ENCODE results near the gene RARG. TPM values are rescaled to one million over a fixed set of nuclear protein-coding genes. Genes with fewer than 3 reads are reported as not detected.
A peak's percentile ranks its signal among the peaks of the same experiment; 100 is the strongest.

The RARG gene
- total RNA-seq, 1 donor from 2014 or later, result 5.2 TPM

- Mint-ChIP-seq H3K4me3 (ENCODE audit: low read depth) (peak overlapping the region; percentile 33), H3K27ac (no peak overlapping the region), H3K4me1 (ENCODE audit: low read depth) (peaks cover 38% of the 10 kb centered on the region), H3K9me3 (ENCODE audit: low read depth) (no peaks in the 10 kb centered on the region), H3K36me3 (ENCODE audit: insufficient read depth) (no peaks in the 10 kb centered on the region), H3K27me3 (peaks cover 36% of the 10 kb centered on the region)
- TF ChIP-seq CTCF (IDR thresholded peaks at IDR 0.05; ENCODE audit: unreplicated experiment), result peak; percentile 48
- no peak for DNase-seq (ENCODE audit: low spot score, unreplicated experiment)
Measured at GRCh38 chr12:53224061-53224896, 7.7 kb downstream of the RARG start.

GRCh38 chr12:53223389-53224060, 8.5 kb downstream of the RARG start:
- Mint-ChIP-seq H3K27me3 (peaks cover 36% of the 10 kb centered on the region), H3K36me3 (ENCODE audit: insufficient read depth) (no peaks in the 10 kb centered on the region), H3K27ac (no peak overlapping the region), H3K4me3 (ENCODE audit: low read depth) (no peak overlapping the region), H3K9me3 (ENCODE audit: low read depth) (no peaks in the 10 kb centered on the region), H3K4me1 (ENCODE audit: low read depth) (peaks cover 40% of the 10 kb centered on the region)
- TF ChIP-seq CTCF (IDR thresholded peaks at IDR 0.05; ENCODE audit: unreplicated experiment), result no peak
- no peak for DNase-seq (ENCODE audit: low spot score, unreplicated experiment)

- Mint-ChIP-seq H3K27me3 (peaks cover 40% of the 10 kb centered on the region), H3K4me1 (ENCODE audit: low read depth) (peaks cover 41% of the 10 kb centered on the region), H3K27ac (no peak overlapping the region), H3K4me3 (ENCODE audit: low read depth) (peak overlapping the region; percentile 56), H3K9me3 (ENCODE audit: low read depth) (no peaks in the 10 kb centered on the region), H3K36me3 (ENCODE audit: insufficient read depth) (no peaks in the 10 kb centered on the region)
- DNase-seq (ENCODE audit: low spot score, unreplicated experiment), result no peak
- TF ChIP-seq CTCF (IDR thresholded peaks at IDR 0.05; ENCODE audit: unreplicated experiment), result no peak
Measured at GRCh38 chr12:53222806-53223261, 9.2 kb downstream of the RARG start.

- Mint-ChIP-seq H3K4me3 (ENCODE audit: low read depth) (peak overlapping the region; percentile 56), H3K27me3 (peaks cover 44% of the 10 kb centered on the region), H3K4me1 (ENCODE audit: low read depth) (peaks cover 42% of the 10 kb centered on the region), H3K36me3 (ENCODE audit: insufficient read depth) (no peaks in the 10 kb centered on the region), H3K27ac (peak overlapping the region; percentile 89), H3K9me3 (ENCODE audit: low read depth) (no peaks in the 10 kb centered on the region)
- no peak for TF ChIP-seq CTCF (IDR thresholded peaks at IDR 0.05; ENCODE audit: unreplicated experiment)
- DNase-seq (ENCODE audit: low spot score, unreplicated experiment), result no peak
Measured at GRCh38 chr12:53222170-53222721, 9.8 kb downstream of the RARG start.

All from progenitor cell of endocrine pancreas (in vitro differentiated cells).